ENCODE measurements around the gene ONECUT1.

DNA sequence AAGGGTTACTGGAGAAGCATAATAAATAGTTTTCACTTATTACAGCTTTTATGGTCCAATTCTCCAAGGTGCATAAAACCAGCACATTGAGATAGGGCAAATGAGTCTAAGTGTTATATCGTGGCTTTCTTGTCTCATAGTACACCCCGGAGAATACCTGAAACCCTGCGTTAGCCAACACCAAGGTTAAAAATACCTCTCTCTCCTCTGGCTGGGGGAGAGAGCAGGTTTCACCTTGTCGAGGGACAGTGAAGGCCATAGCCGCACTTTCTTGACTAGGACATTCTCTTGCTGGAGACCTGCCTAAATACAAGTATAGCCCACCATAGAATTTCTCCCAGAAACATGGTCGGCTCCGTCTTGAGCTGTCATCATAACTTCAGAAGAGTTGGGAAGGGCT lies 59.5 kb downstream of the ONECUT1 start:
- TF ChIP-seq SNAI2 (CRISPR knock-in tag; IDR thresholded peaks at IDR 0.05), result no peak
- no peak for TF ChIP-seq ARNTL (CRISPR knock-in tag; IDR thresholded peaks at IDR 0.05; ENCODE audit: borderline replicate concordance, low read depth)
- no peak for TF ChIP-seq ZNF565 (CRISPR knock-in tag; conservative IDR thresholded peaks at IDR 0.05; ENCODE audit: low read depth)
- TF ChIP-seq ZFP30 (CRISPR knock-in tag; IDR thresholded peaks at IDR 0.05), result no peak
- TF ChIP-seq, protein P1, sequence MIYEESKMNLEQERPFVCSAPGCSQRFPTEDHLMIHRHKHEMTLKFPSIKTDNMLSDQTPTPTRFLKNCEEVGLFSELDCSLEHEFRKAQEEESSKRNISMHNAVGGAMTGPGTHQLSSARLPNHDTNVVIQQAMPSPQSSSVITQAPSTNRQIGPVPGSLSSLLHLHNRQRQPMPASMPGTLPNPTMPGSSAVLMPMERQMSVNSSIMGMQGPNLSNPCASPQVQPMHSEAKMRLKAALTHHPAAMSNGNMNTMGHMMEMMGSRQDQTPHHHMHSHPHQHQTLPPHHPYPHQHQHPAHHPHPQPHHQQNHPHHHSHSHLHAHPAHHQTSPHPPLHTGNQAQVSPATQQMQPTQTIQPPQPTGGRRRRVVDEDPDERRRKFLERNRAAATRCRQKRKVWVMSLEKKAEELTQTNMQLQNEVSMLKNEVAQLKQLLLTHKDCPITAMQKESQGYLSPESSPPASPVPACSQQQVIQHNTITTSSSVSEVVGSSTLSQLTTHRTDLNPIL (CRISPR knock-in tag; IDR thresholded peaks at IDR 0.05; ENCODE audit: low read depth), result no peak

Data from SK-N-SH treated with all-trans-retinoic acid at 6 μM for 48 hours (cell line).